ENCODE measurements around the gene OSBPL6.
"Not testable (repeated sequence)": the region's sequence is repeated elsewhere in the genome, so short reads cannot be mapped to it uniquely, and the experiment has no call there.

The OSBPL6 gene

GRCh38 chr2:178193823-178194599 is at the start of gene OSBPL6:
Gene OSBPL6 (plus strand): TSS chr2:178194512. CDS start chr2:178306185, 111,673 bp downstream.
- DNase-seq: peak; percentile 85

GRCh38 chr2:178152033-178152432 is 42.3 kb upstream of the OSBPL6 start:
- peak; percentile 31 for DNase-seq

GRCh38 chr2:178152542-178152941 is 41.8 kb upstream of the OSBPL6 start:
- DNase-seq: no peak

- no peak for DNase-seq
Observed at GRCh38 chr2:178152977-178153376, 41.3 kb upstream of the OSBPL6 start.

GRCh38 chr2:178153878-178154277 is 40.4 kb upstream of the OSBPL6 start:
- not testable (repeated sequence) for DNase-seq

- DNase-seq: no peak
Observed at GRCh38 chr2:178155524-178155923, 38.8 kb upstream of the OSBPL6 start.

- DNase-seq: no peak
Observed at GRCh38 chr2:178157574-178157973, 36.7 kb upstream of the OSBPL6 start.

GRCh38 chr2:178159966-178160365 is 34.3 kb upstream of the OSBPL6 start:
- no peak for DNase-seq

GRCh38 chr2:178160601-178161000 is 33.7 kb upstream of the OSBPL6 start:
- no peak for DNase-seq

GRCh38 chr2:178163395-178163794 is 30.9 kb upstream of the OSBPL6 start:
- no peak for DNase-seq

- DNase-seq: no peak
Observed at GRCh38 chr2:178163911-178164310, 30.4 kb upstream of the OSBPL6 start.

- no peak for DNase-seq
Observed at GRCh38 chr2:178173657-178174056, 20.7 kb upstream of the OSBPL6 start.

- no peak for DNase-seq
Observed at GRCh38 chr2:178177066-178177679, 17.1 kb upstream of the OSBPL6 start.

- DNase-seq: not testable (repeated sequence)
Observed at GRCh38 chr2:178180648-178181047, 13.7 kb upstream of the OSBPL6 start.

- DNase-seq: no peak
Observed at GRCh38 chr2:178187861-178188260, 6.5 kb upstream of the OSBPL6 start.

- no peak for DNase-seq
Observed at GRCh38 chr2:178188466-178188865, 5.8 kb upstream of the OSBPL6 start.

GRCh38 chr2:178191004-178191508 is 3.3 kb upstream of the OSBPL6 start:
- no peak for DNase-seq

GRCh38 chr2:178191511-178191910 is 2.8 kb upstream of the OSBPL6 start:
- no peak for DNase-seq

- peak; percentile 49 for DNase-seq
Observed at GRCh38 chr2:178193496-178193822, 853 bp upstream of the OSBPL6 start.

- DNase-seq: peak; percentile 50
Observed at GRCh38 chr2:178194600-178195389, 483 bp downstream of the OSBPL6 start.

- DNase-seq: no peak
Observed at GRCh38 chr2:178195390-178196166, 1.3 kb downstream of the OSBPL6 start.

- DNase-seq: no peak
Observed at GRCh38 chr2:178197791-178198190, 3.5 kb downstream of the OSBPL6 start.

GRCh38 chr2:178198441-178198840 is 4.1 kb downstream of the OSBPL6 start:
- DNase-seq: not testable (repeated sequence)
